GM20000 (cell line): ENCODE data around the gene FADS6.

Source experiments
- DNase-seq: peaks from one replicate; pipeline ENCODE4 v3.0.0; 2012; ENCODE audit warnings: low spot score
- TF ChIP-seq, protein P1 (sequence below): IDR thresholded peaks from 2 replicates; pipeline ENCODE4 v1.5.1; 2012; ENCODE audit warnings: mild to moderate bottlenecking, control low read depth; ENCODE audit errors: extremely low read depth, missing control alignments

FADS6 gene, protein sequence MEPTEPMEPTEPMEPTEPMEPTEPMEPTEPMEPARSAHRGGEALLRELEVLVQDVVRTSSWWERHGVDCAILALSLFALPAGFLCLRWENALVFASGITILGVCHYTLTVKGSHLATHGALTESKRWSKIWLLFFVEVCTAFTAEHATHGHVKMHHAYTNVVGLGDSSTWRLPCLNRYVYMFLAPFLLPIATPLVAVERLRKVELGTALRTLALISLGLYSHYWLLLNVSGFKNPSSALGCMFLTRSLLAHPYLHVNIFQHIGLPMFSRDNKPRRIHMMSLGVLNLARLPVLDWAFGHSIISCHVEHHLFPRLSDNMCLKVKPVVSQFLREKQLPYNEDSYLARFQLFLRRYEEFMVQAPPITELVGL

DNA sequence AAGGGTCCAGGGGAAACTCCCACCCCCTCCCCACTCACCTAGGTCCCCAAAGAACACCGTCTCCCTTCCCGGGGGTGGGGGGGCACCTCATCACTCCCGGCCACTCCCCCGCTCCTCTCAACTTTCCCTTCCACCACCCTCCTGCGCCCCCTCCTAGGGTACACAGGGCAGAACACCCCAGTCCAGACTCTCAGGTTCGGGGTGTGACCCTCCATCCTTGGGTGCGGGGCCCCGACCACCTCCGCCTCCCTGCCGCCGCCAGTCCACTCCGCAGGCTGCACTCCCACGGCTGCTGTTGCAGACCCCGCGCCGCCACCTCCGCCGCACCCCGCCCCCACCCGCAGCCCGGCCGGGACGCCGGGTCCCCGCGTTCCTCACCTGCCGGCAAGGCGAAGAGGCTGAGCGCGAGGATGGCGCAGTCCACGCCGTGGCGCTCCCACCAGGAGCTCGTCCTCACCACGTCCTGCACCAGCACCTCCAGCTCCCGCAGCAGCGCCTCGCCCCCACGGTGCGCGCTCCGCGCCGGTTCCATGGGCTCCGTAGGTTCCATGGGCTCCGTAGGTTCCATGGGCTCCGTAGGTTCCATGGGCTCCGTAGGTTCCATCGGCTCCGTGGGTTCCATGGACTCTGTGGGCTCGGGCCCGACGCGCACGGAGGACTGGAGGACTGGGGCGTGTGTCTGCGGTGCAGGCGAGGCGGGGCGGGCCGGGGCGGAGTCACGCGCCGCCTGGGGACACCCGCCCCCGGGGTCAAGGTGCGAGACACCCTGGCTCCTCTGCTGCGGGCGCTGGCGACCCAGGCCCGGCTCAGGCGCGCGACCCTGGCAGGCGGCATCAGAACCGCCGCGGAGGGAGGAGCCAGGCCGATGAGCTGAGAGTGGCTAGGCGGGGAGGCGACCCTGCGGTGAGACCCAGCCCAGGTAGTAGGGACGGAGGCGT lies at the start of gene FADS6:
TSS of gene FADS6 (minus strand) at position 660 of the 938 bp plus-strand sequence. CDS start at position 622, 38 bp downstream.
- DNase-seq: no peak
- TF ChIP-seq, protein P1, sequence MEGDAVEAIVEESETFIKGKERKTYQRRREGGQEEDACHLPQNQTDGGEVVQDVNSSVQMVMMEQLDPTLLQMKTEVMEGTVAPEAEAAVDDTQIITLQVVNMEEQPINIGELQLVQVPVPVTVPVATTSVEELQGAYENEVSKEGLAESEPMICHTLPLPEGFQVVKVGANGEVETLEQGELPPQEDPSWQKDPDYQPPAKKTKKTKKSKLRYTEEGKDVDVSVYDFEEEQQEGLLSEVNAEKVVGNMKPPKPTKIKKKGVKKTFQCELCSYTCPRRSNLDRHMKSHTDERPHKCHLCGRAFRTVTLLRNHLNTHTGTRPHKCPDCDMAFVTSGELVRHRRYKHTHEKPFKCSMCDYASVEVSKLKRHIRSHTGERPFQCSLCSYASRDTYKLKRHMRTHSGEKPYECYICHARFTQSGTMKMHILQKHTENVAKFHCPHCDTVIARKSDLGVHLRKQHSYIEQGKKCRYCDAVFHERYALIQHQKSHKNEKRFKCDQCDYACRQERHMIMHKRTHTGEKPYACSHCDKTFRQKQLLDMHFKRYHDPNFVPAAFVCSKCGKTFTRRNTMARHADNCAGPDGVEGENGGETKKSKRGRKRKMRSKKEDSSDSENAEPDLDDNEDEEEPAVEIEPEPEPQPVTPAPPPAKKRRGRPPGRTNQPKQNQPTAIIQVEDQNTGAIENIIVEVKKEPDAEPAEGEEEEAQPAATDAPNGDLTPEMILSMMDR: no peak

GRCh38 chr17:74941128-74941725 lies 47.8 kb upstream of the FADS6 start:
- TF ChIP-seq, protein P1: no peak
- DNase-seq: no peak

DNA sequence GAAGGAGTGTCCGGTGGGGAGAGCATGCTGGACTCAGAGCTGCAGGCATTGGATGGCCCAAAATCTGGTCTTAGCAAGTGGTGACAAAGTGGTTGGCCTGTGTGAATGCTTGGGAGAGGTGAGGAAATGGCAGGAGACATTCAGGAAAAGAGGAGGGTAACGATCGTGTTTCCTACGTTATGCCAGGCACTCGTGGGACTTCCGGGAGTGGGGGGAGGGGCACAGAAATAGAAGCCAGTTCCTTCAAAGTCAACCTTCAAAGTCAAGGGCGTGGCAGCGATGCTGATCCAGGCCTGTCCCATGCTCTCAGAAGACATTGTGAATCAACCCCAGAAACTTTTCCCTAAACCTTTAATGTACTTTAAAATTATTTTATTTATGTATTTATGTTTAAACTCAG lies 46.1 kb upstream of the FADS6 start:
- TF ChIP-seq, protein P1: no peak
- DNase-seq: no peak

DNA sequence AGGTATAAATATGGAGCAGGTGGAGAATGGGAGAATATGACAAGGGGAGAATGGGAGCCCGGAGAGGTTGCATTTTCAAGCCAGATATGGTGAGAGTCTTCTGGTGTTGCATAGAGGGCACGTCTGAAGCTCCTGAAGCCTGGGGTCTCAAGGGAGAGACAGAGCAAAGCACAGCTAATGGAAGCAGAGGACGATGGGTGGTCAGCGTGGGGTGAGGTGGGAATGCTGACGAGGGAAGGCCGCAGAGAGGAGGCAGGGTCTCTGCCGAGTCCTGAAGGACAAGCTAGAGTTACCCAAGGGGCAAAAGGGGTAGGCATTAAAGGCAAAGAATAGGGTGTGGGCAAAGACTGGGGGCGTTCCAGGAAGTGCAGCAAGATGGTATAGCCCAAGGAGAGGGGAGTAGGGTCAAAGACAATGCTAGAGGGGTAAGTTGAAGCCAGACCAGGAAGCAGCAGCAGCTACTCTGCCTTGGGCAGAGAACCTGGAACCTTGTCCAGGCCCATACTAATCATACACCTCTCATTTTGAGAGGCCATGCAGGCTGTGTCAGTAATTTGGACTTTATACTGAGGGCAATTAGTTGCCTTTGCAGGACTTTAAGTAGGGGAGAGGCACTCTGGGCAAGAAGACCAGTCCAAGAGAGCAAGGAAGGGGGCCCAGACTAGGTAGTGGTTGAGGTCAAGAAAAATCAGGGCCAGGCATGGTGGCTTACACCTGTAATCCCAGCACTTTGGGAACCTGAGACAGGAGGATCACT lies 44.9 kb upstream of the FADS6 start:
- TF ChIP-seq, protein P1: no peak
- DNase-seq: no peak

DNA sequence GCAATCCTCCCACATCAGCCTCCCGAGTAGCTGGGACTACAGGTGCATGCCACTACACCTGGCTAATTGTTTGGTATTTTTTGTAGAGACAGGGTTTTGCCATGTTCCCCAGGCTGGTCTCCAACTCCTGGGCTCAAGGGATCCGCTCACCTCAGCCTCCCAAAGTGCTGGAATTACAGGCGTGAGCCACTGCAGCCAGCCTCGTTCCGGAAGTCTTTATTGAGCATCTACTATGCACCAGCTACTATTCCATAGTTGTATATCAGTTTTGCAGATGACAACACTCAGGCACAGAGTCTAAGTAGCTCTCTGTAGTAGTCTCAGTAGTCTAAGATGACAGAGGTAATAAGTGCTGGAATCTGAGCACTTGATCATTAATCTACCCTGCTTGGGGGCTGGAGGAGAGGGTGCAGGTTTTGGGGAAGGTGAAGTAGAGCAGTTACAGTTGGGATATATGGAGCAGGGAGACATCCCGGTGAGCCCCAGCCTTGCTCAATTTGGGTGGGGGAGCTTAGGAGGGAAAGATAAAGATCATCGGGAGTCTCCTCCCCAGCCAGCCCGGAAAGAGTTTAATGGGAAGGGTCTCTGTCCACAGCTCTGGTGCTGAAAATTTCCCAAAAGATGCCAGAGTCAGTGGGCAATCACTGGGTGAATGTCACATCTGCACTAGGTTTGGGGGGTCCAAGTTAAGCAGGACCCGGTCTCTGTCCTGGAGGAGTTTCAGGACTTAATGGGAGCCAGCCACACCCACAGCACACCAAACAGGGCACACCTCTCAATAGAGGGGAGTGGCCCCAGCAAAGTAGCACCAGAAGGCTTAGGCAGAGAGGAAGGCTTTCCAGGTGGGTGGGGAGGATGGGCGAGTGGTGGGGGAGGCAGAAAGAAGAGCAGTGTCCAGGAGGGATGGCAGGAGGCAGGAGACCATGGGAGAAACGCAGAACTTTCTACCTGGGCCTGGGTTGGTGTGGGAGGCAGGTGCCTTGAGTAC lies 43.9 kb upstream of the FADS6 start:
- no peak for DNase-seq

More for the DNA sequence above, 43.9 kb upstream of the FADS6 start:
- TF ChIP-seq, protein P1: no peak
